SK-N-SH (cell line): ENCODE results near the gene OSBPL2. TPM values are rescaled to one million over a fixed set of nuclear protein-coding genes. Genes with fewer than 3 reads are reported as not detected.

Experiments
- CTCF ChIA-PET: fragments of 300-600, 350-600 bp; formaldehyde crosslinking; extraction: SDS; loops from one replicate; lab custom pipeline; 2021; lab: Yijun Ruan, JAX
- POLR2A ChIA-PET: fragments of 350-600 bp; sonication (Branson Sonifier 250); formaldehyde crosslinking; extraction: SDS; loops from one replicate; lab custom pipeline; 2020; ENCODE audit warnings: antibody characterized with exemption, inconsistent platforms; lab: Yijun Ruan, JAX
- DNase-seq: peaks from one replicate; pipeline ENCODE4 v3.0.0; 2012
- H2AFZ ChIP-seq: fragments of 200-600 bp; sonication (generic); 2 replicates; pipeline ENCODE4 v1.8.1; 2016; ENCODE audit warnings: antibody characterized with exemption, mild to moderate bottlenecking, low read depth
- H3F3A ChIP-seq: fragments of 200-600 bp; sonication (generic); replicated peaks from 2 replicates; pipeline ENCODE3; 2016; ENCODE audit warnings: antibody characterized with exemption, mild to moderate bottlenecking; ENCODE audit not compliant: insufficient read depth
- H3K27ac ChIP-seq, 2 experiments: fragments of 200-500 bp in 1 of 2; fragments of 200-600 bp in 1 of 2; sonication (Bioruptor generic) in 1 of 2; sonication (generic), shearing (Covaris generic) in 1 of 2; 2 replicates each; pipeline versions ENCODE4 v1.5.1 to v1.6.1; 2014 to 2016; ENCODE audit warnings: low read depth in 2 of 2, inconsistent platforms in 1 of 2, low read length in 1 of 2, mild to moderate bottlenecking in 1 of 2, mixed read lengths in 1 of 2
- H3K27me3 ChIP-seq: fragments of 200-600 bp; sonication (generic), shearing (Covaris generic); 2 replicates; pipeline ENCODE4 v1.6.1; 2016; ENCODE audit warnings: mixed run types; ENCODE audit not compliant: insufficient read depth
- H3K36me3 ChIP-seq, 2 experiments: fragments of 200-500 bp in 1 of 2; fragments of 200-600 bp in 1 of 2; sonication (Bioruptor generic) in 1 of 2; sonication (generic) in 1 of 2; replicated peaks in 1 of 2; 2 replicates each; pipeline versions ENCODE3 to v1.5.1; 2014 to 2016; ENCODE audit warnings: low read length in 1 of 2, mild to moderate bottlenecking in 1 of 2; ENCODE audit not compliant: insufficient read depth in 2 of 2, control insufficient read depth in 1 of 2
- H3K4me1 ChIP-seq, 2 experiments: fragments of 200-500 bp in 1 of 2; fragments of 200-600 bp in 1 of 2; sonication (Bioruptor generic) in 1 of 2; sonication (generic), shearing (Covaris generic) in 1 of 2; 2 replicates each; pipeline versions ENCODE4 v1.5.1 to v1.6.1; 2014 to 2016; ENCODE audit warnings: low read depth in 1 of 2, low read length in 1 of 2, mixed run types in 1 of 2; ENCODE audit not compliant: insufficient read depth in 2 of 2, control insufficient read depth in 1 of 2
- H3K4me2 ChIP-seq: fragments of 200-600 bp; sonication (generic), shearing (Covaris generic); 2 replicates; pipeline ENCODE4 v1.6.1; 2017; ENCODE audit warnings: mixed run types
- H3K4me3 ChIP-seq, 2 experiments: fragments of 200-500 bp in 1 of 2; fragments of 200-600 bp in 1 of 2; sonication (Bioruptor generic) in 1 of 2; sonication (generic), shearing (Covaris generic) in 1 of 2; 2 replicates each; pipeline versions ENCODE4 v1.5.1 to v1.8.1; 2014 to 2016; ENCODE audit warnings: low read depth in 2 of 2, inconsistent platforms in 1 of 2, low read length in 1 of 2, mild to moderate bottlenecking in 1 of 2, mixed read lengths in 1 of 2, moderate library complexity in 1 of 2
- H3K79me2 ChIP-seq: fragments of 200-600 bp; sonication (generic); 2 replicates; pipeline ENCODE4 v1.8.1; 2017; ENCODE audit warnings: mild to moderate bottlenecking; ENCODE audit not compliant: insufficient read depth
- H3K9ac ChIP-seq: fragments of 200-600 bp; sonication (generic); 2 replicates; pipeline ENCODE4 v1.6.1; 2017; ENCODE audit warnings: mixed run types
- H3K9me2 ChIP-seq: fragments of 200-600 bp; sonication (generic); 2 replicates; pipeline ENCODE4 v1.6.1; 2017; ENCODE audit warnings: mixed run types
- H3K9me3 ChIP-seq: fragments of 200-600 bp; sonication (generic); 2 replicates; pipeline ENCODE4 v1.6.1; 2017; ENCODE audit warnings: mixed run types, mild to moderate bottlenecking, moderate library complexity
- H4K20me1 ChIP-seq: fragments of 200-600 bp; sonication (generic); 2 replicates; pipeline ENCODE4 v1.6.1; 2017; ENCODE audit warnings: mild to moderate bottlenecking, mixed run types; ENCODE audit not compliant: insufficient read depth
- CHD2 ChIP-seq: fragments of 150-350 bp; IDR thresholded peaks from 2 replicates; pipeline ENCODE4 v1.6.1; 2018; ENCODE audit warnings: low read length; ENCODE audit not compliant: partially characterized antibody
- ELF1 ChIP-seq: IDR thresholded peaks from 2 replicates; pipeline ENCODE4 v1.4.0; 2012
- EZH2phosphoT487 ChIP-seq: fragments of 200-600 bp; sonication (generic); IDR thresholded peaks from 2 replicates; pipeline ENCODE4 v1.6.1; 2017; ENCODE audit warnings: low read depth, mixed run types, mild to moderate bottlenecking, antibody characterized with exemption, moderate library complexity, borderline replicate concordance
- FOSL2 ChIP-seq: IDR thresholded peaks from 2 replicates; pipeline ENCODE4 v1.4.0; 2012; ENCODE audit warnings: low read depth, mild to moderate bottlenecking, moderate library complexity, borderline replicate concordance
- FOXM1 ChIP-seq: IDR thresholded peaks from 2 replicates; pipeline ENCODE4 v1.4.0; 2012; ENCODE audit warnings: low read depth, mild to moderate bottlenecking
- GATA2 ChIP-seq: sonication (generic); formaldehyde crosslinking; IDR thresholded peaks from 2 replicates; pipeline ENCODE4 v1.5.0; 2020; ENCODE audit warnings: mild to moderate bottlenecking, missing genetic modification reagents
- IRF3 ChIP-seq: fragments of 150-350 bp; IDR thresholded peaks from 2 replicates; pipeline ENCODE4 v1.6.1; 2016; ENCODE audit warnings: mild to moderate bottlenecking, low read depth, low read length
- JUND ChIP-seq: IDR thresholded peaks from 2 replicates; pipeline ENCODE4 v1.4.0; 2012
- MAX ChIP-seq: IDR thresholded peaks from 2 replicates; pipeline ENCODE4 v1.4.0; 2012; ENCODE audit warnings: low read depth
- MXI1 ChIP-seq: IDR thresholded peaks from 2 replicates; pipeline ENCODE4 v1.6.1; 2012; ENCODE audit warnings: mild to moderate bottlenecking, low read depth, low read length, improper control_type of control experiment
- NFIC ChIP-seq: IDR thresholded peaks from 2 replicates; pipeline ENCODE4 v1.4.0; 2012; ENCODE audit warnings: borderline replicate concordance
- NRF1 ChIP-seq: IDR thresholded peaks from 2 replicates; pipeline ENCODE4 v1.6.1; 2012; ENCODE audit warnings: low read depth, mild to moderate bottlenecking, low read length
- POLR2AphosphoS5 ChIP-seq: IDR thresholded peaks from 2 replicates; pipeline ENCODE4 v1.6.1; 2012; ENCODE audit warnings: low read depth, low read length
- RCOR1 ChIP-seq: fragments of 150-350 bp; IDR thresholded peaks from 2 replicates; pipeline ENCODE4 v1.6.1; 2017; ENCODE audit warnings: antibody characterized with exemption, low read length
- REST ChIP-seq: IDR thresholded peaks from 2 replicates; pipeline ENCODE4 v1.6.1; 2012; ENCODE audit warnings: mild to moderate bottlenecking, low read depth, low read length, moderate library complexity
- RXRA ChIP-seq: IDR thresholded peaks from 2 replicates; pipeline ENCODE4 v1.4.0; 2012; ENCODE audit warnings: low read depth, mild to moderate bottlenecking, borderline replicate concordance
- SIN3A ChIP-seq: IDR thresholded peaks from 2 replicates; pipeline ENCODE4 v1.6.1; 2012; ENCODE audit warnings: low read depth, mild to moderate bottlenecking, low read length, moderate library complexity, borderline replicate concordance
- SMC3 ChIP-seq: IDR thresholded peaks from 2 replicates; pipeline ENCODE4 v1.6.1; 2012; ENCODE audit warnings: low read depth, low read length, improper control_type of control experiment
- TEAD4 ChIP-seq: IDR thresholded peaks from 2 replicates; pipeline ENCODE4 v1.4.0; 2012; ENCODE audit warnings: mild to moderate bottlenecking, borderline replicate concordance; ENCODE audit not compliant: insufficient read depth
- USF1 ChIP-seq: IDR thresholded peaks from 2 replicates; pipeline ENCODE4 v1.4.0; 2012; ENCODE audit warnings: low read depth, borderline replicate concordance
- USF2 ChIP-seq: fragments of 150-350 bp; IDR thresholded peaks from 2 replicates; pipeline ENCODE4 v1.6.1; 2017; ENCODE audit warnings: antibody characterized with exemption, low read length, low read depth, borderline replicate concordance
- YY1 ChIP-seq: IDR thresholded peaks from 2 replicates; pipeline ENCODE4 v1.4.0; 2012; ENCODE audit warnings: low read depth, mild to moderate bottlenecking
- WGBS: methylation state at CpG from one replicate; pipeline ENCODE4 v1.1.6; 2017; ENCODE audit warnings: low lambda C conversion rate; 5-methylcytosine and 5-hydroxymethylcytosine counted together
- polyA plus RNA-seq, 3 experiments: library from polyadenylated mRNA; depleted of rRNA; stranded (reverse); fragments of >200 nt; gene quantifications; 2 replicates each; pipeline ENCODE4 v1.2.3, GENCODE V29; 2012

The OSBPL2 gene
- polyA plus RNA-seq, 1 of the 3 experiments (the other 2 are of a cell fraction), result 17.7 TPM

- WGBS, result 83% methylated on average over 1 of the region's 14 CpGs
- Histone ChIP-seq H3K79me2 (no peaks in the 10 kb centered on the region), H3K27ac (no peak overlapping the region), H3K4me3 (no peak overlapping the region), H3K9me2 (no peaks in the 10 kb centered on the region), H3K9ac (no peak overlapping the region), H3K27me3 (no peaks in the 10 kb centered on the region), H3K4me1 (no peaks in the 10 kb centered on the region), H2AFZ (no peak overlapping the region), H3K36me3 (peaks cover 9 to 28% of the 10 kb centered on the region in 2 experiments), H4K20me1 (no peaks in the 10 kb centered on the region), H3F3A (peaks cover 3% of the 10 kb centered on the region), H3K9me3 (no peaks in the 10 kb centered on the region), H3K4me2 (no peak overlapping the region)
- TF ChIP-seq SMC3 (no peak), TEAD4 (no peak), RCOR1 (no peak), JUND (no peak), POLR2AphosphoS5 (no peak), NFIC (no peak), IRF3 (no peak), GATA2 (CRISPR knock-in tag) (no peak), USF1 (no peak)
- no peak for DNase-seq
- ChIA-PET POLR2A (no interaction called here), CTCF (no interaction called here)
These were observed 50.8 kb downstream of the OSBPL2 start for GRCh38 chr20:62289131-62289530.

- Histone ChIP-seq H2AFZ (no peak overlapping the region), H4K20me1 (no peaks in the 10 kb centered on the region), H3K79me2 (no peaks in the 10 kb centered on the region), H3K36me3 (peaks cover 6 to 33% of the 10 kb centered on the region in 2 experiments), H3F3A (no peaks in the 10 kb centered on the region), H3K27ac (no peak overlapping the region), H3K4me2 (no peak overlapping the region), H3K9me2 (no peaks in the 10 kb centered on the region), H3K27me3 (no peaks in the 10 kb centered on the region), H3K9me3 (no peaks in the 10 kb centered on the region), H3K4me1 (no peaks in the 10 kb centered on the region), H3K9ac (no peak overlapping the region), H3K4me3 (no peak overlapping the region)
- WGBS, result 97% methylated on average over 8 of the region's 8 CpGs
- DNase-seq, result no peak
- ChIA-PET CTCF (interaction anchor here (2.0 kb wide), 1 partner anchor 13 kb away, joined by 7 read pairs; the partner anchor contains the start of gene ADRM1), POLR2A (no interaction called here)
- TF ChIP-seq NRF1, result no peak
- TF ChIP-seq MAX, result no peak
- TF ChIP-seq POLR2AphosphoS5, result no peak
- TF ChIP-seq CHD2, result no peak
- no peak for TF ChIP-seq EZH2phosphoT487
- TF ChIP-seq FOSL2, result no peak
- TF ChIP-seq SIN3A, result no peak
- TF ChIP-seq FOXM1, result no peak
- TF ChIP-seq ELF1, result no peak
- no peak for TF ChIP-seq SMC3
- no peak for TF ChIP-seq YY1
- no peak for TF ChIP-seq TEAD4
- TF ChIP-seq MXI1, result no peak
- no peak for TF ChIP-seq USF2
- TF ChIP-seq RXRA, result no peak
- no peak for TF ChIP-seq REST
These were observed 51.6 kb downstream of the OSBPL2 start for GRCh38 chr20:62289898-62290297.
